GM18867 (cell line): Measurements from ENCODE around the gene TCP11X1.
"Not testable (repeated sequence)": the region's sequence is repeated elsewhere in the genome, so short reads cannot be mapped to it uniquely, and the experiment has no call there.

Source experiments
- ATAC-seq: cut with Tn5 transposase; IDR thresholded peaks from one replicate; pipeline ENCODE4 v1.9.1; 2021; ENCODE audit warnings: mild to moderate bottlenecking, moderate library complexity; ENCODE audit not compliant: unreplicated experiment

Gene TCP11X1

GRCh38 chrX:102214986-102215385 is at the start of gene TCP11X1:
Gene TCP11X1, plus strand, starts transcription at chrX:102215301.
- not testable (repeated sequence) for ATAC-seq

- no peak for ATAC-seq
Measured at GRCh38 chrX:102185967-102186720, 29.0 kb upstream of the TCP11X1 start.

- not testable (repeated sequence) for ATAC-seq
Measured at GRCh38 chrX:102207940-102208339, 7.2 kb upstream of the TCP11X1 start.

- ATAC-seq = peak; percentile 58
Measured at GRCh38 chrX:102216497-102216896, 1.4 kb downstream of the TCP11X1 start.

- ATAC-seq = not testable (repeated sequence)
Measured at GRCh38 chrX:102235678-102236077, 20.6 kb downstream of the TCP11X1 start.

GRCh38 chrX:102240265-102240664 is 25.2 kb downstream of the TCP11X1 start:
- not testable (repeated sequence) for ATAC-seq

GRCh38 chrX:102246893-102247292 is 31.8 kb downstream of the TCP11X1 start, which contains the start of gene NXF2:
Gene NXF2, plus strand, starts transcription at chrX:102247167. Its CDS starts 59,912 bp downstream, at chrX:102307079.
- not testable (repeated sequence) for ATAC-seq

- ATAC-seq = not testable (repeated sequence)
Measured at GRCh38 chrX:102272231-102272630, 57.1 kb downstream of the TCP11X1 start.
